Vein endothelial cell (primary cell): ENCODE results near the gene SLC9A1. TPM values are rescaled to one million over a fixed set of nuclear protein-coding genes. Genes with fewer than 3 reads are reported as not detected.

ENCODE experiments used
- total RNA-seq: library from RNA; depleted of rRNA; stranded (reverse); fragments of >200 nt; gene quantifications from 2 replicates; pipeline ENCODE4 v1.2.3, GENCODE V29; 2012

Gene SLC9A1
- total RNA-seq, result 12.7 and 13.0 TPM in 2 replicates

GRCh38 chr1:27154991-27155781, at the start of gene SLC9A1:
SLC9A1 (minus strand) TSS chr1:27155125; CDS start chr1:27154334, 791 bp downstream.

Other genes starting within 250 kb of the SLC9A1 start
- gene NR0B2, start 241.2 kb downstream of the SLC9A1 start, total RNA-seq, result not detected in 2 replicates
- gene NUDC, start 233.4 kb downstream of the SLC9A1 start, total RNA-seq, result 32.7 and 33.3 TPM in 2 replicates
- not detected in 2 replicates for gene KDF1, start 194.7 kb downstream of the SLC9A1 start, total RNA-seq
- gene TRNP1, start 161.4 kb downstream of the SLC9A1 start, total RNA-seq, result 11.1 and 13.3 TPM in 2 replicates
- 0.57 and 0.98 TPM in 2 replicates for gene TENT5B, start 142.3 kb downstream of the SLC9A1 start, total RNA-seq
- gene WDTC1, start 79.5 kb upstream of the SLC9A1 start, total RNA-seq, result 22.4 and 30.4 TPM in 2 replicates
- 29.4 and 41.2 TPM in 2 replicates for gene TMEM222, start 167.0 kb upstream of the SLC9A1 start, total RNA-seq
- under 0.01 and 0.10 TPM in 2 replicates for gene SYTL1, start 186.9 kb upstream of the SLC9A1 start, total RNA-seq
- 13.4 and 16.9 TPM in 2 replicates for gene MAP3K6, start 211.8 kb upstream of the SLC9A1 start, total RNA-seq
- 0.33 and 0.48 TPM in 2 replicates for gene FCN3, start 219.7 kb upstream of the SLC9A1 start, total RNA-seq
- not detected in 2 replicates for gene CD164L2, start 228.2 kb upstream of the SLC9A1 start, total RNA-seq
- 0.98 and 2.6 TPM in 2 replicates for gene GPR3, start 237.5 kb upstream of the SLC9A1 start, total RNA-seq